VCaP (cell line): ENCODE measurements around the gene C1QTNF6.

Experiments
- H3K27ac ChIP-seq: fragments of 450-650 bp; 2 replicates; pipeline ENCODE4 v1.5.1; 2017
- CTCF ChIP-seq: fragments of 450-650 bp; conservative IDR thresholded peaks from 2 replicates; pipeline ENCODE4 v1.5.1; 2017; ENCODE audit warnings: mild to moderate bottlenecking, moderate library complexity

The C1QTNF6 gene

GRCh38 chr22:37163096-37163489 lies 25.0 kb downstream of the C1QTNF6 start:
- TF ChIP-seq CTCF: no peak
- H3K27ac ChIP-seq: no peak overlapping the region

- no peak overlapping the region for H3K27ac ChIP-seq
- TF ChIP-seq CTCF: no peak
Measured at GRCh38 chr22:37162221-37163095, 25.6 kb downstream of the C1QTNF6 start.

- no peak for TF ChIP-seq CTCF
- no peak overlapping the region for H3K27ac ChIP-seq
Measured at GRCh38 chr22:37161443-37161842, 26.6 kb downstream of the C1QTNF6 start.

GRCh38 chr22:37160027-37160426 lies 28.0 kb downstream of the C1QTNF6 start:
- 0 out of 2 replicates have a peak, but pooled peaks have one; percentile 11 for TF ChIP-seq CTCF
- no peak overlapping the region for H3K27ac ChIP-seq

- no peak for TF ChIP-seq CTCF
- no peak overlapping the region for H3K27ac ChIP-seq
Measured at GRCh38 chr22:37158963-37159290, 29.1 kb downstream of the C1QTNF6 start.

GRCh38 chr22:37157516-37158285 lies 30.3 kb downstream of the C1QTNF6 start:
- no peak for TF ChIP-seq CTCF
- H3K27ac ChIP-seq: no peak overlapping the region

GRCh38 chr22:37156686-37157435 lies 31.2 kb downstream of the C1QTNF6 start:
- no peak for TF ChIP-seq CTCF
- no peak overlapping the region for H3K27ac ChIP-seq
